KOPT-K1 (cell line): ENCODE results near the gene PLB1.

ENCODE experiments used
- H3K27ac ChIP-seq: fragments of 200-600 bp; sonication (generic); 2 replicates; pipeline ENCODE4 v1.5.1; 2016; ENCODE audit warnings: antibody characterized with exemption, mild to moderate bottlenecking, low read depth, low read length; ENCODE audit not compliant: poor library complexity, severe bottlenecking
- H3K36me3 ChIP-seq: fragments of 200-600 bp; sonication (generic); 2 replicates; pipeline ENCODE4 v1.5.1; 2017; ENCODE audit warnings: antibody characterized with exemption, mild to moderate bottlenecking, low read length, moderate library complexity; ENCODE audit not compliant: insufficient read depth
- H3K9me3 ChIP-seq: fragments of 200-600 bp; sonication (generic); 2 replicates; pipeline ENCODE4 v1.5.1; 2017; ENCODE audit warnings: antibody characterized with exemption, low read length, mild to moderate bottlenecking; ENCODE audit not compliant: insufficient read depth, poor library complexity, severe bottlenecking

The PLB1 gene

DNA sequence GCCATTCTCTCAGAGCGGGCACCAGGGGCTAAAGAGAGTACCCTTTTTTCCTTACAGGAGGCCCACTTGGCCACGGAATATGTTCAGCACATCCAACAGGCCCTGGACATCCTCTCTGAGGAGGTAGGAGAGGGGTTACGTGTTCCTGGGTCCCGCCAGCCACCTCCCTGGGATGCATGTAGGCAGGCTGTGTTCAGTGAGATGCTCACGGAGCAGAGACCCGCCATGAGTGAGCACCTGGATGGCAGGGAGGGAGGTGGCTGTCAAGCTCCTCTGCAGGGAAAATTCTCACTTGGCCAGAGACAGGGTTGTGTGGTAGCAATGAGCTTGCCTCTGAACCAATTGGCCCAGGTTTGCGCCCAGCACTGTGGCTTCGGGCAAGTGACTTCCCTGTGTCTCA is 132.6 kb downstream of the PLB1 start:
- no peaks in the 10 kb centered on the region for H3K36me3 ChIP-seq
- H3K27ac ChIP-seq: no peak overlapping the region
- no peaks in the 10 kb centered on the region for H3K9me3 ChIP-seq

DNA sequence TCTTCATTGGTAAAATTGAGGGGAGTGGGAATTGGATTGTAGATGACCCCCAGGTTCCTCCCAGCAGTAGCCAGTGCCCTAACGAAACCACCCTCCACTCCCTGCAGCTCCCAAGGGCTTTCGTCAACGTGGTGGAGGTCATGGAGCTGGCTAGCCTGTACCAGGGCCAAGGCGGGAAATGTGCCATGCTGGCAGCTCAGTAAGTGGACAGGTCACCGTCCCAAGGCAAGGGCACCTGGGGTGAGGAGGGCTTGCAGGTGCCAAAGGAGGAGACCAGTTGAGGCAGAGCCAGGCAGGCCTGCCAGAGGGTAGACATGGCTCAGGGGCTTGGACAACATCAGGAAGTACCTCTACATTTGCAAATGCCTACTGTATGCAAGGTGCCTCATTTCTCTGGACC is 133.1 kb downstream of the PLB1 start:
- no peak overlapping the region for H3K27ac ChIP-seq

DNA sequence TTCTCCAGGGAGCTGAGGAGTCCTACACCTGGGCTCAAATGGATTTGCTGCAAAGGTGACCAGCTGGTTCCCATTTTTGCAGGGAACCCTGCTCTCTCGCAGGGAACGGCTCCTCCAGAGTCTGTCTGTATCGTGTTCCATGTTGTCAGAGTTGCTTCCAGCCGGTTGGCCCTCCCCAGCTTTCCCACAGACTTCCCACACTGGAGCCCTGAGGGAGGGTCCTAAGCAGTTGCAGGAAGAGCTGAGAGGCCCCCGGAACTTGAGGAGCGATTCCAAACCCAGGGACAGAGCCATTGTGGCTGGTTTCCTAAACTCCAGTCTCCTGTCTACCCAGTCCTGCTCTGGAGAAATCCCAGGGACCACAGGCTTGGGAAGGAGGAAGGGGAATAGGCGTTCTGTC is 134.1 kb downstream of the PLB1 start:
- Histone ChIP-seq H3K9me3 (no peaks in the 10 kb centered on the region), H3K36me3 (no peaks in the 10 kb centered on the region), H3K27ac (no peak overlapping the region)

More for the DNA sequence above, 133.1 kb downstream of the PLB1 start:
- H3K36me3 ChIP-seq: no peaks in the 10 kb centered on the region
- no peaks in the 10 kb centered on the region for H3K9me3 ChIP-seq

DNA sequence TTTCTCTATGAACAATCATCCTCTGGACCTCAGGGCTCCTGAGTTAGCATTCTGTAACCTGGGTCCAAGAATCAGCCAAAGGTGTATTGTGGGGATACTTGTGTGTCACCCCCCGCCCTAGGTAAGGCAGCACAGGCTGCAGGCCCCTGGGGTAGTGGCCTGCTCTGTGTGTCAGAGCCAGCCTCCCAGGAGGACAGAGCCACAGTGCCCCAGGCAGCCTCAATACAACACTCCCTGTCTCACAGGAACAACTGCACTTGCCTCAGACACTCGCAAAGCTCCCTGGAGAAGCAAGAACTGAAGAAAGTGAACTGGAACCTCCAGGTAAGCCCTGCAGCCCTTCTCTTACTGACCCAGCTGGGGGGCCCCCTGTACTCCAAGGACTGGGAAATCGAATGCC is 134.5 kb downstream of the PLB1 start:
- Histone ChIP-seq H3K36me3 (no peaks in the 10 kb centered on the region), H3K27ac (no peak overlapping the region)

DNA sequence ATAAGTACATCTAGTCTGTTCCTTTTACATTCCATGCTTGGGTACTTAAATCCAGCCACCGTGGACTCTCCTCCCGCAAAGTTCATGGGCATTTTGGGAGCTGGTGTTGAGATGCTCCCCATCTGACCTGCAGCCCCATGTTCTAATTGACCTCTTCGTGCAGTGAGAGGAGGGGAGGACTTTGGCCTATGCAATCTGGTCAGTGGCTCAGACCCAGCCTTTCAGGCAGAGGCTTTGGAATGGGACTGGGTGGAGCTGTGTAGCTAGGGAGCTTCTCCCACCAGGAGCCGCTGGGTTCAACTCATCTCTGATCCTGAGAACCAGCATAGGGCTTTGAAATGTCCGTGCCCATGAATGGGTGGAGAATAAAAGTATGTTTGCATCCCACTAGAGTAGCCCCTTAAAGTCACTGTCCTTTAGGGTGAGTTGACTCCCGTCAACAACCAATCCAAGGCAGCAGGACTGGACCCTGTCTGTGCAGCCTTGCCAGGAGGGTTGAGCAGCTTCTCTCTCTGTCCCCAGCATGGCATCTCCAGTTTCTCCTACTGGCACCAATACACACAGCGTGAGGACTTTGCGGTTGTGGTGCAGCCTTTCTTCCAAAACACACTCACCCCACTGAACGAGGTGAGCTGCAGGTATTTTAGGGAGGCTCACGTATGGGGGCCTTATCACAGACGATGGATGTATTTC is 135.8 kb downstream of the PLB1 start:
- H3K9me3 ChIP-seq: no peaks in the 10 kb centered on the region
- H3K27ac ChIP-seq: no peak overlapping the region
- H3K36me3 ChIP-seq: no peaks in the 10 kb centered on the region

More for the DNA sequence above, 134.5 kb downstream of the PLB1 start:
- H3K9me3 ChIP-seq: no peaks in the 10 kb centered on the region

DNA sequence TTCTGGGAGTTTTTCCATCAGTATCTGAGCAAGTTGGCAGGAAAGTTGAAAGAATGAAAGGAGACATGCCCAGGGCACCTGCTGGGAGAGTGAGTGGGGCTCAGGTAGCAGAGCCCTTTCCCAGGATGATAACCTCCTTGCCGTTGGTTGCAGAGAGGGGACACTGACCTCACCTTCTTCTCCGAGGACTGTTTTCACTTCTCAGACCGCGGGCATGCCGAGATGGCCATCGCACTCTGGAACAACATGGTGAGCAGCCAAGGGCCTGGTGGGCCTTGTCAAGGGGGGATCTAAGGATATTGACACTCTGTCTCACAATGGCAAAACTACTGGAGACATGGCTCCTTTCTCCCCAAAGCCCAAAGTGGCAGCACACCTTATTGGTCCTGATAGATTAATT is 136.9 kb downstream of the PLB1 start:
- no peak overlapping the region for H3K27ac ChIP-seq
- H3K36me3 ChIP-seq: no peaks in the 10 kb centered on the region
- no peaks in the 10 kb centered on the region for H3K9me3 ChIP-seq

DNA sequence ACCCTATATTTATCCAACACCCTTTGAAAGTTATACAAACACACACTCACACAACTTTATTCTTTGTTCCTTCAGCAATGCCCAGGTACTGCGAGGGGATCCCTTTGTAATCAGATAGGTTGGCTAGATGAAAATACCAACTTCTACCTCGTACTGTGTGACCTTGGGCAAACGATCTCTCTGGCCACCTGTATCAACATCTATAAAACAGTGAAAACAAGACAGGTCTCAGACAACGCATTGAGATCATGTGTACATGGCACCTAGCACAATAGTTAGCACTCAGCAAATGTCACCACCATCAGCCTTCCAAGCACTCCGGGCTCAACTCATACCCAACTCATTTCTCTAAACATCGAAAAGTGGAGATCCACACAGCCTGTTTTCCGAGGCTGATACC is 137.3 kb downstream of the PLB1 start:
- H3K9me3 ChIP-seq: no peaks in the 10 kb centered on the region
- H3K27ac ChIP-seq: no peak overlapping the region
- no peaks in the 10 kb centered on the region for H3K36me3 ChIP-seq

DNA sequence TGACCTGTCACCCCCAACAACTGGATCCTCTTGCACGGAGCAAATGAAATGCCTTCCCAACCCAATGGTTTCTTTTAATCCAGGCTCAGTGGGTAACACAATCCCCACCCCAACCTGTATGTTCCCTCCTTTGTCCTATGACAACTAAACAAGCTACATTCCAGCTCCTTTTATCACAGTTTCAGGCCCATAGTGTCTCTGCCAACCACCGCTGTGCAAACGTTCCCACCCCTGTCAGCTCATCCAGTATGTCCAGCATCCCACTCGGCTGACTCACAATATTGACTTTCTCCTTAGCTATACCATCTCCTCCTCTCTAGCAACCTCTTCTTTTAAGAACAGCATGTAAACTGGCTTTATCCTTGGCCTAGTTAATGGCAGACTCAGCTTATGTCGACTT is 137.9 kb downstream of the PLB1 start:
- H3K9me3 ChIP-seq: no peaks in the 10 kb centered on the region
- H3K36me3 ChIP-seq: no peaks in the 10 kb centered on the region
- H3K27ac ChIP-seq: no peak overlapping the region

DNA sequence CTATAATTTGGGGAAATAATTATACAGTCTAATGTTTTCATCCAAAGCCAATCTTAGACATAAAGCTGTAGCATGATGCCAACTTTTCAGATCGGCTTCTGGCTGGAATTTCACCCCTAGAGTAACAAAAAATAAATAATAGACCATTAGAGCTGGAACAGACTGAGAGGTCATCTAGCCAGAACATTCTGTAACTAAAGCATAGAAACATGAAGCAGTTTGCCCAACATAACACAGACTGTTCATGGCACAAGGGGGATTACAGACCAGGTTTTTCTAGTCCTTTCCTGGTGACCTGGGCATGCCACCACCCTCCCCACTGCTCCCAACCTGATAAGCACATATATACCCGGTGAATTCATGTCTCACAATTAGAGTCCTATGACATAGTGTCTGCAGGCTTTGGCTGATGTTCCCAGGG is 139.3 kb downstream of the PLB1 start:
- no peaks in the 10 kb centered on the region for H3K36me3 ChIP-seq
- H3K9me3 ChIP-seq: no peaks in the 10 kb centered on the region
- H3K27ac ChIP-seq: no peak overlapping the region

DNA sequence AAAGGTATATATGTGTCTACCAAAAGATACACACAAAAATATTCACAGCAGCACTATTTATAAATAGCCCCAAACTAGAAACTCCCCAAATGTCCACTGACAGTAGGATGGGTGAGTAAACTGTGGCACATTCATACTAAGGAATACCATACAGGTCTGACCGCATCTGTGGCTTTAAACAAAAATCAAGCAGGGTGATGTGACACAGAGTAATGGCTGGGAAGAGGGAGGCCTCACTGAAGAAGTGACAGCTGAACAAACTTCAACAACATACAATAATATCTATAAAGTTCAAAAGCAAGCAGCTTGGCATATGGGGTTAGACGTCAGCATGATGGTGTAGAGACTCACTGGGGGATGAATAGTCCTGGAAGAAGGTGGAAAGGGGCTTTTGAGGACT is 140.6 kb downstream of the PLB1 start:
- H3K9me3 ChIP-seq: no peaks in the 10 kb centered on the region
- no peaks in the 10 kb centered on the region for H3K36me3 ChIP-seq
- no peak overlapping the region for H3K27ac ChIP-seq

DNA sequence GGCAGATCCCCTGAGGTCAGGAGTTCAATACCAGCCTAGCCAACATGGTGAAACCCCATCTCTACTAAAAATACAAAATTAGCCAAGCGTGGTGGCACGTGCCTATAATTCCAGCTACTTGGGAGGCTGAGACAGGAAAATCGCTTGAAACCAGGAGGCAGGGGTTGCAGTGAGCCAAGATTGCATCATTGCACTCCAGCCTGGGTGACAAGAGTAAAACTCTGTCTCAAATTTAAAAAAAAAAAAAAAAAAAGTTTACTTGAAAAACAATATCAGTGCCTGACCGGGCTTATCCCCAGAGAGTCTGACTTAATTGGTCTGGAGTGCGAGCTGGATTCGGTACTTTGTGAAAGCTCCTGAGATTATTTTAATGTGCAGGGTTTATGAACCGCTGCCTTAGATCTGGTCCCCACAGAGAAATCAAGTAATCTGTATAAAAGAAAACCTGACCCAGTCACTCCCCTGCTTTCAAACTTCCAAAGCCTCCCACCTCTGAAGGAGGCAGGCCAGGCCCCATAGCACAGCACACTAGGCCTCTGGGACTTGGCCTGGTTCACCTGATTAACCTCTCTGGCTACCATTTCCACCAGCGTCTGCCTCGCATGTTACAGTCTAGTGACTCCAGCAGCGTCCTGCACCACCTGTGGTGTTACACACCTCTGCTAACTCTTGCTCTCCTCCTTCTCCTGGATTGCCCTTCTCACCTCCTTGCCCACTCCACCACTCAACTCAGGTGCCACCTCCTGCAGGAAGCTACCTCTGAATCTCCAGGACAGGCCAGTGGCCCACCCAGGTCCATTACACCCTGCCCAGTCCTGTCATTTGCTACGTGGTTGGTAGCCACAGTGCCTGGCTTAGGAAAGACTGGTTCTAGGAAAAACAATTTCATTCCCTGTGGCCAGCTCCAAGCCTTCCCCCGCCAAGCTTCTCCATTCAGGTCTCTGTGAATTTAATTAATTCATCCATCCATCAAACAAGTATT is 141.5 kb downstream of the PLB1 start:
- Histone ChIP-seq H3K27ac (no peak overlapping the region), H3K36me3 (no peaks in the 10 kb centered on the region), H3K9me3 (no peaks in the 10 kb centered on the region)

DNA sequence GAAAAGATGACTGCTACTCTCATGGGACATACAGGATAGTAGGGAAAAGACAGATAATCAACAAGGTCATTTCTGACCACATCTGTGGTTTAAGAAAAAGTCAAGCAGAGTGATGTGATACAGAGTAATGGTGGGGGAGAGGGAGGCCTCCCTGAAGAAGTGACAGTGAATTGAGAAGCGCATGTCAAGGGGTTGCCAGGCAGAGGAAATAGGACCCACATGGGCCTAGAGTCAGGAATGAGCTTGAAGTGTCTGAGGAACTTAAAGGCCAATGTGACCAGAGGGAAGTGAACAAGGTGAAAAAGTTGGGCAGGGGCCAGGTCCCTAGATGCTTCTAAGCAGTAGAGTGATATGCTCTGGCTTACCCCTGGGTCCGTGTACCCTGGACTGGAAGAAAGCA is 142.2 kb downstream of the PLB1 start:
- Histone ChIP-seq H3K9me3 (no peaks in the 10 kb centered on the region), H3K36me3 (no peaks in the 10 kb centered on the region), H3K27ac (no peak overlapping the region)

DNA sequence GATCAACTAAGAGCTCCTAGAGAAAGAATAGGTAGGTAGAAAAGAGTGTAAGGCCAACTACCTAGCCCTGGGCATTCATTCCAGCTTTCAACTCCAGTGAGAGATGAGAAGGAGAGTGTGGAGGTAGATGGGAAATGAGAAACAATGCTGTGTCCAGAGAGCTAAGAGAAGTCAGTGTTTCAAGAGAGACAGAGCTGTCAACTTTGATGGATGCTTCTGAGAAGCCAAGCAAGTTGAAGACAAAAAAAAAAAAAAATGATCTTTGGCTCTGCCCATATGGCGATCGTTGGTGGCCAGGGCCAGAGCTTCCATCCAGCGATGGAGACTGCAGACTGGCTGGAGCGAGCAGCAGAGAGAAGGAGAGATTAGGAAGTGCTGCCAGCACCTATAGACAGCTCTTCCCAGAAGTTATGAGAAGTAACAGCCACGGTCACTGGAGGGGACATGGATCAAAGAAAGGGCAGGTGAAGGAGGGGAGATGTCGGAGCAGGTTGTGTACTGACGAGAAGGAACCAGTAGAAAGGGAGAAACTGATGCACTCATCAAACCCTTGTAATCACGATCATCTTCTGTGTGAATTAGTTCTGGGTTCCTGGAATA is 143.3 kb downstream of the PLB1 start:
- Histone ChIP-seq H3K9me3 (no peaks in the 10 kb centered on the region), H3K36me3 (no peaks in the 10 kb centered on the region), H3K27ac (no peak overlapping the region)

DNA sequence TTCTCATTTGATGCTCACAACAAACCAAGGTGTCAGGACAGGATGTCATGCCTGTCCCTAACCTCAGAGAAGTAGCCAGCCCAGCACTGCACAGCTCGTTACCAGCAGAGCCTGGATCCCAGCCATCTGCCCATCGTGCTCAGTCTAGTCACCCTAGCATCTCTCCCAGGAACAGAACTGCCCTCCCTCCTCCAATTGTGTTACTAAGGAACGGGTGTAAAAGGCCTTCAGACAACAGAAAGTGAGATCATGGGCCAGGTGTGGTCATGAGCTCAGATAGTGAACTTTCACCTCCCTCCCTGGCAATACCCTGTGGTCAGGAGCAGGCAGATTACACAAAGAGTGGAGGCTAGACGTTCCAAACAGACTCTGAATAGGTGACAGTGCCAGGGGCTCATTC is 144.0 kb downstream of the PLB1 start:
- no peaks in the 10 kb centered on the region for H3K36me3 ChIP-seq
- no peak overlapping the region for H3K27ac ChIP-seq
- no peaks in the 10 kb centered on the region for H3K9me3 ChIP-seq

DNA sequence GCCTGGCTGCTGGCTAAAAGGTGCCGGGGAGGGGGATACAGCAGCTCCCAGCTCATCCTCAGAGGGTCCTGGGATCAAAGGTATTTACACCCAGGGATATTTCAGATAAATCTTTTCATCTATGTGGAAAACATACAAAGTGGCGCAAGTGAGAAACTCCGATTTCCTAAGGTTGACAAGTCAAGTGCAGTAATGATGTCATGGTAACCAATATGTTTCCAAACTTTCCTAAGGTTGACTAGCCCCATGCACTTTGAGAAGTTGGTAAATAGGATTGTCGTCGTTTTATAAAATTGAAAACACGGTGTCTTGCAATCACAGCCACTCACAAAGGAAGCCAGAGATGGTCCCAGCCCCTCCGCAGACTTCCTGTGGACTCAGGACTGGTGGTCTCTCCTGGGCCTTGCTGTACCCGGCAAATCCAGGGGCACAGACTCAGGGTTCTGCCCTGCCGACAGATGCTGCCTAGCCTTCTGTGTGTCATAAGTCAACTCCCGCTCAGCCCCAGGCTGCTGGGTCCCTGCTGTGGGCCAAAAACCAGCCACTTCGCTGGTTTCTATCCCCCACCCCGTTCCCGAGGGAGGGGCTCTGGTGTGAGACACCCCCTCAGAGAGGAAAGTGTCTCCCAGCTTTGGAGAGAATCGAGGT is 144.5 kb downstream of the PLB1 start:
- Histone ChIP-seq H3K27ac (no peak overlapping the region), H3K9me3 (no peaks in the 10 kb centered on the region), H3K36me3 (no peaks in the 10 kb centered on the region)
